IMR-90 (cell line): ENCODE data around the gene STOX2. TPM values are rescaled to one million over a fixed set of nuclear protein-coding genes. Genes with fewer than 3 reads are reported as not detected.

Experiments
- ATAC-seq: fragments of 200-7000 bp; cut with Tn5 transposase; 2 replicates; pipeline ENCODE4 v1.9.1; 2020; ENCODE audit warnings: low read depth, mild to moderate bottlenecking, moderate library complexity
- BruUV-seq: library from RNA; stranded (reverse); fragments of 400-500 nt; replicated peaks from 2 replicates; lab custom pipeline; 2021; lab: Mats Ljungman, UMichigan
- CTCF ChIA-PET: fragments of 300-600 bp; formaldehyde crosslinking; extraction: SDS; loops from one replicate; lab custom pipeline; 2021; ENCODE audit warnings: antibody characterized with exemption; lab: Yijun Ruan, JAX
- POLR2A ChIA-PET: fragments of 300-600 bp; sonication (Branson Sonifier 250); formaldehyde crosslinking; loops from one replicate; lab custom pipeline; 2022; ENCODE audit warnings: antibody characterized with exemption; ENCODE audit not compliant: unreplicated experiment; lab: Charles Lee
- DNase-seq: peaks from one replicate; pipeline ENCODE4 v3.0.0; 2013
- H2AFZ ChIP-seq: replicated peaks from 2 replicates; pipeline ENCODE3; 2013; ENCODE audit warnings: low read length, mild to moderate bottlenecking; ENCODE audit not compliant: poor library complexity
- H2AK5ac ChIP-seq: 2 replicates; pipeline ENCODE4 v1.6.1; 2013; ENCODE audit warnings: low read depth, low read length, inconsistent platforms
- H2AK9ac ChIP-seq: replicated peaks from 2 replicates; pipeline ENCODE3; 2013; ENCODE audit warnings: mild to moderate bottlenecking, low read depth, low read length, moderate library complexity; ENCODE audit not compliant: poor library complexity
- H2BK120ac ChIP-seq: 2 replicates; pipeline ENCODE4 v1.6.1; 2013; ENCODE audit warnings: low read depth, low read length, inconsistent platforms
- H2BK15ac ChIP-seq: 3 replicates; pipeline ENCODE4 v1.6.1; 2013; ENCODE audit warnings: low read depth, low read length, inconsistent platforms
- H2BK20ac ChIP-seq: 2 replicates; pipeline ENCODE4 v1.6.1; 2013; ENCODE audit warnings: low read depth, mild to moderate bottlenecking, inconsistent platforms, low read length, moderate library complexity
- H2BK5ac ChIP-seq: 2 replicates; pipeline ENCODE4 v1.6.1; 2013; ENCODE audit warnings: mild to moderate bottlenecking, low read depth, low read length, inconsistent platforms; ENCODE audit not compliant: poor library complexity, severe bottlenecking
- H3K14ac ChIP-seq: replicated peaks from 2 replicates; pipeline ENCODE4 v1.6.1; 2013; ENCODE audit warnings: low read depth, low read length, inconsistent platforms
- H3K18ac ChIP-seq: 2 replicates; pipeline ENCODE4 v1.6.1; 2013; ENCODE audit warnings: low read depth, low read length, control low read depth
- H3K23ac ChIP-seq: 2 replicates; pipeline ENCODE4 v1.6.1; 2013; ENCODE audit warnings: low read depth, low read length, inconsistent platforms
- H3K27ac ChIP-seq: 2 replicates; pipeline ENCODE4 v1.5.1; 2013; ENCODE audit warnings: mild to moderate bottlenecking, control low read depth, low read length; ENCODE audit not compliant: insufficient read depth
- H3K27me3 ChIP-seq: 2 replicates; pipeline ENCODE4 v1.6.1; 2013; ENCODE audit warnings: low read length; ENCODE audit not compliant: control insufficient read depth, insufficient read depth
- H3K36me3 ChIP-seq: 2 replicates; pipeline ENCODE4 v1.6.1; 2013; ENCODE audit warnings: low read length, mixed read lengths; ENCODE audit not compliant: control insufficient read depth, insufficient read depth
- H3K4ac ChIP-seq: 2 replicates; pipeline ENCODE4 v1.6.1; 2013; ENCODE audit warnings: low read depth, low read length, inconsistent platforms
- H3K4me1 ChIP-seq: 2 replicates; pipeline ENCODE4 v1.6.1; 2013; ENCODE audit warnings: low read length, mixed read lengths; ENCODE audit not compliant: control insufficient read depth, insufficient read depth
- H3K4me2 ChIP-seq: 2 replicates; pipeline ENCODE4 v1.6.1; 2013; ENCODE audit warnings: low read depth, mild to moderate bottlenecking, control low read depth, low read length, moderate library complexity
- H3K4me3 ChIP-seq: 2 replicates; pipeline ENCODE4 v1.5.1; 2013; ENCODE audit warnings: low read depth, mild to moderate bottlenecking, control low read depth, low read length, moderate library complexity; ENCODE audit not compliant: insufficient read depth
- H3K56ac ChIP-seq: 2 replicates; pipeline ENCODE4 v1.6.1; 2013; ENCODE audit warnings: low read length, inconsistent platforms; ENCODE audit not compliant: insufficient read depth; ENCODE audit errors: extremely low read depth
- H3K79me1 ChIP-seq, 2 experiments: 2 replicates each; pipeline ENCODE4 v1.6.1; 2013; ENCODE audit warnings: low read length in 2 of 2, inconsistent platforms in 1 of 2, low read depth in 1 of 2
- H3K9ac ChIP-seq: 2 replicates; pipeline ENCODE4 v1.6.1; 2013; ENCODE audit warnings: low read depth, low read length, control low read depth
- H3K9me1 ChIP-seq: 2 replicates; pipeline ENCODE4 v1.6.1; 2013; ENCODE audit warnings: low read length, inconsistent platforms; ENCODE audit not compliant: insufficient read depth
- H3K9me3 ChIP-seq: 2 replicates; pipeline ENCODE4 v1.6.1; 2013; ENCODE audit warnings: low read length; ENCODE audit not compliant: control insufficient read depth, insufficient read depth
- H4K20me1 ChIP-seq: 2 replicates; pipeline ENCODE4 v1.6.1; 2013; ENCODE audit warnings: low read length, inconsistent platforms; ENCODE audit not compliant: insufficient read depth
- H4K5ac ChIP-seq: 2 replicates; pipeline ENCODE4 v1.6.1; 2013; ENCODE audit warnings: mild to moderate bottlenecking, low read depth, low read length, control low read depth
- H4K8ac ChIP-seq, 2 experiments: 2 replicates each; pipeline ENCODE4 v1.6.1; 2013; ENCODE audit warnings: low read depth in 2 of 2, low read length in 2 of 2, control low read depth in 1 of 2, inconsistent platforms in 1 of 2
- H4K91ac ChIP-seq: 2 replicates; pipeline ENCODE4 v1.6.1; 2013; ENCODE audit warnings: low read depth, low read length, inconsistent platforms; ENCODE audit not compliant: insufficient read depth
- BHLHE40 ChIP-seq: fragments of 150-350 bp; IDR thresholded peaks from 2 replicates; pipeline ENCODE4 v1.6.1; 2016; ENCODE audit warnings: mild to moderate bottlenecking, low read depth, low read length
- CEBPB ChIP-seq: IDR thresholded peaks from 2 replicates; pipeline ENCODE4 v1.6.1; 2012; ENCODE audit warnings: low read depth, low read length, improper control_type of control experiment
- CHD1 ChIP-seq: IDR thresholded peaks from 2 replicates; pipeline ENCODE4 v1.6.1; 2012; ENCODE audit warnings: low read depth, low read length, improper control_type of control experiment
- FOS ChIP-seq: fragments of 150-350 bp; IDR thresholded peaks from 2 replicates; pipeline ENCODE4 v1.6.1; 2016; ENCODE audit warnings: low read depth, low read length
- MAFK ChIP-seq: IDR thresholded peaks from 2 replicates; pipeline ENCODE4 v1.6.1; 2012; ENCODE audit warnings: low read depth, low read length, improper control_type of control experiment
- MAZ ChIP-seq: IDR thresholded peaks from 2 replicates; pipeline ENCODE4 v1.6.1; 2012; ENCODE audit warnings: low read depth, mild to moderate bottlenecking, low read length, improper control_type of control experiment, moderate library complexity, borderline replicate concordance
- MXI1 ChIP-seq: IDR thresholded peaks from 2 replicates; pipeline ENCODE4 v1.6.1; 2012; ENCODE audit warnings: low read depth, mild to moderate bottlenecking, low read length, moderate library complexity, borderline replicate concordance
- NFE2L2 ChIP-seq: fragments of 150-350 bp; IDR thresholded peaks from 2 replicates; pipeline ENCODE4 v1.6.1; 2016; ENCODE audit warnings: low read depth, mild to moderate bottlenecking, low read length
- POLR2A ChIP-seq: IDR thresholded peaks from 2 replicates; pipeline ENCODE4 v1.6.1; 2012; ENCODE audit warnings: mild to moderate bottlenecking, low read depth, low read length
- RAD21 ChIP-seq: IDR thresholded peaks from 2 replicates; pipeline ENCODE4 v1.6.1; 2012; ENCODE audit warnings: low read length, improper control_type of control experiment
- RCOR1 ChIP-seq: IDR thresholded peaks from 2 replicates; pipeline ENCODE4 v1.6.1; 2012; ENCODE audit warnings: mild to moderate bottlenecking, low read length, improper control_type of control experiment; ENCODE audit not compliant: insufficient replicate concordance
- RFX5 ChIP-seq: IDR thresholded peaks from 2 replicates; pipeline ENCODE4 v1.8.0; 2012; ENCODE audit warnings: low read depth, mild to moderate bottlenecking, low read length, moderate library complexity
- SMC3 ChIP-seq: fragments of 150-350 bp; IDR thresholded peaks from 2 replicates; pipeline ENCODE4 v1.6.1; 2016; ENCODE audit warnings: low read depth, mild to moderate bottlenecking, antibody characterized with exemption, low read length, moderate library complexity
- WGBS, 2 experiments: methylation state at CpG; one replicate each; pipeline versions ENCODE4 v1.1.5 to v1.1.7; 2013; ENCODE audit warnings: missing lambda C conversion rate in 2 of 2; ENCODE audit not compliant: insufficient read length in 1 of 2; ENCODE audit errors: extremely low coverage in 2 of 2; 5-methylcytosine and 5-hydroxymethylcytosine counted together
- dilution Hi-C: fragments of 300-500 bp; cut with HindIII; formaldehyde crosslinking; loops from one replicate; pipeline ENCODE4 v1.14.3; 2018; ENCODE audit warnings: low sequenced_read_pairs; ENCODE audit not compliant: unreplicated experiment
- in situ Hi-C: fragments of 300-500 bp; cut with MboI; formaldehyde crosslinking; loops from 3 replicates; pipeline ENCODE4 v1.14.3; 2019; ENCODE audit warnings: low sequenced_read_pairs, inconsistent platforms, mixed read lengths
- intact Hi-C: fragments of 100-400 bp; cut with micrococcal nuclease; formaldehyde crosslinking; loops from 2 replicates; pipeline ENCODE4 v1.10.0; 2022
- polyA plus RNA-seq, 3 experiments: library from polyadenylated mRNA; depleted of rRNA; stranded (reverse); fragments of >200 nt; gene quantifications; 2 replicates each; pipeline ENCODE4 v1.2.3, GENCODE V29; 2012; ENCODE audit warnings: low replicate concordance in 1 of 3
- total RNA-seq: library from RNA; depleted of rRNA; stranded (reverse); fragments of >200 nt; gene quantifications from 2 replicates; pipeline ENCODE4 v1.2.3, GENCODE V29; 2012
- TF ChIP-seq, protein P1 (sequence below): conservative IDR thresholded peaks from 2 replicates; pipeline ENCODE4 v1.5.1; 2012; ENCODE audit warnings: mild to moderate bottlenecking, low read depth, low read length, improper control_type of control experiment
- TF ChIP-seq, protein P2 (sequence below): fragments of 150-350 bp; IDR thresholded peaks from 2 replicates; pipeline ENCODE4 v1.6.1; 2017; ENCODE audit warnings: mild to moderate bottlenecking, antibody characterized with exemption, low read length, low read depth
- TF ChIP-seq, protein P3 (sequence below): fragments of 150-350 bp; IDR thresholded peaks from 2 replicates; pipeline ENCODE4 v1.6.1; 2016; ENCODE audit warnings: low read depth, mild to moderate bottlenecking, low read length, moderate library complexity, borderline replicate concordance

The STOX2 gene
- total and polyA plus RNA-seq, 2 of the 4 experiments (the other 2 are of a cell fraction): 1.1 to 5.4 TPM

DNA sequence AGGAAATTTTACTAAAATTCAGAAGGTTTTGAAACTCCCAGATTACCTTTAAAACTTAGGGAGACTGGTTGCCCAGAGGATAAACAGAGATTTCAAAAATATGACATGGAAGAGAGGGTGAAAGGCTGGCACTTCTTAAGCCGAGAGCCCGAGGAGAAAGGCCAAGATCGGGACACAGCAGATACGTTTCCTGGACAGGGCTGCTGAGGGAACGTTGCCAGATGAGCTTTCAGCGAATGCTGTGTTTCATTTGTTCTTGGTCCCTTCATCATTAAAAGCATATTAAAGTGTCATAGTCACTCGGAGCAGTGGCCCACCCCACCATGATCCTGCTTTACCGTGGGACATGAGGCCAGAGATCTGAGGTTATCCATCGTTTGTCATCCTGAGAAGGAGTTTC is 37.9 kb upstream of the STOX2 start:
- dilution Hi-C loops: no loop called here

More for the DNA sequence above, 37.9 kb upstream of the STOX2 start:
- H3K4ac ChIP-seq: no peak overlapping the region
- no peak overlapping the region for H4K91ac ChIP-seq
- H3K9ac ChIP-seq: no peak overlapping the region
- BruUV-seq: no TSS peak
- no peak overlapping the region for H2AK9ac ChIP-seq
- ChIA-PET CTCF (no interaction called here), POLR2A (no interaction called here)
- no peak overlapping the region for H4K5ac ChIP-seq
- H2BK20ac ChIP-seq: no peak overlapping the region
- peaks cover 13% of the 10 kb centered on the region for H3K27me3 ChIP-seq
- H3K9me3 ChIP-seq: no peaks in the 10 kb centered on the region
- no peak overlapping the region for H2AFZ ChIP-seq
- H2BK120ac ChIP-seq: no peak overlapping the region
- H3K79me1 ChIP-seq: no peaks in the 10 kb centered on the region
- H2BK15ac ChIP-seq: no peak overlapping the region
- ATAC-seq: no peak
- H3K56ac ChIP-seq: no peak overlapping the region
- no peak overlapping the region for H3K23ac ChIP-seq
- H3K36me3 ChIP-seq: no peaks in the 10 kb centered on the region
- intact Hi-C loops (no loop called here), in situ Hi-C loops (no loop called here)
- H3K4me2 ChIP-seq: no peak overlapping the region
- no peak overlapping the region for H2BK5ac ChIP-seq
- no peaks in the 10 kb centered on the region for H3K4me1 ChIP-seq
- no peak overlapping the region for H3K14ac ChIP-seq
- H3K4me3 ChIP-seq: no peak overlapping the region
- H4K20me1 ChIP-seq: no peaks in the 10 kb centered on the region
- no peak overlapping the region for H3K18ac ChIP-seq
- H3K27ac ChIP-seq: no peak overlapping the region
- 32% methylated on average over 4 of the region's 9 CpGs; no CpG with 5 or more reads in 1 of the 2 experiments for WGBS, 2 experiments
- no peak overlapping the region for H4K8ac ChIP-seq
- no peak overlapping the region for H2AK5ac ChIP-seq
- TF ChIP-seq, protein P1, sequence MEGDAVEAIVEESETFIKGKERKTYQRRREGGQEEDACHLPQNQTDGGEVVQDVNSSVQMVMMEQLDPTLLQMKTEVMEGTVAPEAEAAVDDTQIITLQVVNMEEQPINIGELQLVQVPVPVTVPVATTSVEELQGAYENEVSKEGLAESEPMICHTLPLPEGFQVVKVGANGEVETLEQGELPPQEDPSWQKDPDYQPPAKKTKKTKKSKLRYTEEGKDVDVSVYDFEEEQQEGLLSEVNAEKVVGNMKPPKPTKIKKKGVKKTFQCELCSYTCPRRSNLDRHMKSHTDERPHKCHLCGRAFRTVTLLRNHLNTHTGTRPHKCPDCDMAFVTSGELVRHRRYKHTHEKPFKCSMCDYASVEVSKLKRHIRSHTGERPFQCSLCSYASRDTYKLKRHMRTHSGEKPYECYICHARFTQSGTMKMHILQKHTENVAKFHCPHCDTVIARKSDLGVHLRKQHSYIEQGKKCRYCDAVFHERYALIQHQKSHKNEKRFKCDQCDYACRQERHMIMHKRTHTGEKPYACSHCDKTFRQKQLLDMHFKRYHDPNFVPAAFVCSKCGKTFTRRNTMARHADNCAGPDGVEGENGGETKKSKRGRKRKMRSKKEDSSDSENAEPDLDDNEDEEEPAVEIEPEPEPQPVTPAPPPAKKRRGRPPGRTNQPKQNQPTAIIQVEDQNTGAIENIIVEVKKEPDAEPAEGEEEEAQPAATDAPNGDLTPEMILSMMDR: no peak
- TF ChIP-seq, protein P2, sequence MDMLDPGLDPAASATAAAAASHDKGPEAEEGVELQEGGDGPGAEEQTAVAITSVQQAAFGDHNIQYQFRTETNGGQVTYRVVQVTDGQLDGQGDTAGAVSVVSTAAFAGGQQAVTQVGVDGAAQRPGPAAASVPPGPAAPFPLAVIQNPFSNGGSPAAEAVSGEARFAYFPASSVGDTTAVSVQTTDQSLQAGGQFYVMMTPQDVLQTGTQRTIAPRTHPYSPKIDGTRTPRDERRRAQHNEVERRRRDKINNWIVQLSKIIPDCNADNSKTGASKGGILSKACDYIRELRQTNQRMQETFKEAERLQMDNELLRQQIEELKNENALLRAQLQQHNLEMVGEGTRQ: no peak
- TF ChIP-seq, protein P3, sequence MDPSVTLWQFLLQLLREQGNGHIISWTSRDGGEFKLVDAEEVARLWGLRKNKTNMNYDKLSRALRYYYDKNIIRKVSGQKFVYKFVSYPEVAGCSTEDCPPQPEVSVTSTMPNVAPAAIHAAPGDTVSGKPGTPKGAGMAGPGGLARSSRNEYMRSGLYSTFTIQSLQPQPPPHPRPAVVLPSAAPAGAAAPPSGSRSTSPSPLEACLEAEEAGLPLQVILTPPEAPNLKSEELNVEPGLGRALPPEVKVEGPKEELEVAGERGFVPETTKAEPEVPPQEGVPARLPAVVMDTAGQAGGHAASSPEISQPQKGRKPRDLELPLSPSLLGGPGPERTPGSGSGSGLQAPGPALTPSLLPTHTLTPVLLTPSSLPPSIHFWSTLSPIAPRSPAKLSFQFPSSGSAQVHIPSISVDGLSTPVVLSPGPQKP: no peak
- TF ChIP-seq CHD1 (no peak), MAZ (no peak), BHLHE40 (no peak), CEBPB (no peak), RFX5 (no peak), MXI1 (no peak), RCOR1 (no peak), MAFK (no peak), POLR2A (no peak), RAD21 (no peak), FOS (no peak), NFE2L2 (no peak), SMC3 (no peak)
- DNase-seq: no peak
- H3K9me1 ChIP-seq: peaks cover 2% of the 10 kb centered on the region; the same call in 1 of the 2 replicates
